Body of pancreas (tissue), 4 donors: ENCODE measurements around the gene ITPKC.

ENCODE experiments used
- POLR2A ChIP-seq, 3 donors: fragments of 450-650 bp; IDR thresholded peaks; one replicate each; pipeline ENCODE4 v1.6.1; 2016; ENCODE audit warnings: antibody characterized with exemption in 3 of 3, mild to moderate bottlenecking in 2 of 3
- TF ChIP-seq, protein P1 (sequence below), 7 experiments: fragments of 450-650 bp in 4 of 7; fragments of 200-600 bp in 3 of 7; sonication (generic) in 3 of 7; IDR thresholded peaks; one replicate each; pipeline ENCODE4 v1.5.1; 2016 to 2019; ENCODE audit warnings: antibody characterized with exemption in 7 of 7

- TF ChIP-seq, protein P1, sequence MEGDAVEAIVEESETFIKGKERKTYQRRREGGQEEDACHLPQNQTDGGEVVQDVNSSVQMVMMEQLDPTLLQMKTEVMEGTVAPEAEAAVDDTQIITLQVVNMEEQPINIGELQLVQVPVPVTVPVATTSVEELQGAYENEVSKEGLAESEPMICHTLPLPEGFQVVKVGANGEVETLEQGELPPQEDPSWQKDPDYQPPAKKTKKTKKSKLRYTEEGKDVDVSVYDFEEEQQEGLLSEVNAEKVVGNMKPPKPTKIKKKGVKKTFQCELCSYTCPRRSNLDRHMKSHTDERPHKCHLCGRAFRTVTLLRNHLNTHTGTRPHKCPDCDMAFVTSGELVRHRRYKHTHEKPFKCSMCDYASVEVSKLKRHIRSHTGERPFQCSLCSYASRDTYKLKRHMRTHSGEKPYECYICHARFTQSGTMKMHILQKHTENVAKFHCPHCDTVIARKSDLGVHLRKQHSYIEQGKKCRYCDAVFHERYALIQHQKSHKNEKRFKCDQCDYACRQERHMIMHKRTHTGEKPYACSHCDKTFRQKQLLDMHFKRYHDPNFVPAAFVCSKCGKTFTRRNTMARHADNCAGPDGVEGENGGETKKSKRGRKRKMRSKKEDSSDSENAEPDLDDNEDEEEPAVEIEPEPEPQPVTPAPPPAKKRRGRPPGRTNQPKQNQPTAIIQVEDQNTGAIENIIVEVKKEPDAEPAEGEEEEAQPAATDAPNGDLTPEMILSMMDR (IDR thresholded peaks at IDR 0.05), result no peak
- no peak for TF ChIP-seq POLR2A (IDR thresholded peaks at IDR 0.05)
Measured at GRCh38 chr19:40763963-40764362, 47.1 kb downstream of the ITPKC start.
